ENCODE measurements around the gene SRRM5.

DNA sequence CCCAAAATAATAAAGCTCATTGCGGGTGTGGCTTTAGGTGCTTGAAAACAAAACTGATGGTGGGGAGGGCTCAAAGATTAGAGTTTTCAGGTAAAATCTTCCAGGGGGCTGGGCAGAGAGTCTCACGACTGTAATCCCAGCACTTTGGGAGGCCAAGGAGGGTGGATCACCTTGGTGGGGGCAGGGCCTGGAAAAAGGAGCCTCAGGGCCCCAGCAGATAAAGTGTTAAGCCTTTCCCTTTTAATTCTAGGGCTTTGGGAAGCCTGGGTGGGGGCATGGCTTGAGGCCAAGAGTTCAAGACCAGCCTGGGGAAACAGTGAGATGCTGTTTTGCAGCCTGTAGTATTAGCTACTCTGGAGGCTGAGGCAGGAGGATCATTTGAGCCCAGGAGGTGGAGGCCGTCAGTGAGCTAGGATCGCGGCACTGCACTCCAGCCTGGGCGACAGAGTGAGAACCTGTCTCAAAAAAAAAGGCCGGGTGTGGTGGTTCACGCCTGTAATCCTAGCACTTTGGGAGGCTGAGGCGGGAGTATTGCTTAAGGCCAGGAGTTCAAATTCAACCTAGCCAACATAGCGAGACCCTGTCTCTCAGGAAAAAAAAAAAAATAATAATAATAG lies 17.7 kb upstream of the SRRM5 start:
- TF ChIP-seq, protein P1, sequence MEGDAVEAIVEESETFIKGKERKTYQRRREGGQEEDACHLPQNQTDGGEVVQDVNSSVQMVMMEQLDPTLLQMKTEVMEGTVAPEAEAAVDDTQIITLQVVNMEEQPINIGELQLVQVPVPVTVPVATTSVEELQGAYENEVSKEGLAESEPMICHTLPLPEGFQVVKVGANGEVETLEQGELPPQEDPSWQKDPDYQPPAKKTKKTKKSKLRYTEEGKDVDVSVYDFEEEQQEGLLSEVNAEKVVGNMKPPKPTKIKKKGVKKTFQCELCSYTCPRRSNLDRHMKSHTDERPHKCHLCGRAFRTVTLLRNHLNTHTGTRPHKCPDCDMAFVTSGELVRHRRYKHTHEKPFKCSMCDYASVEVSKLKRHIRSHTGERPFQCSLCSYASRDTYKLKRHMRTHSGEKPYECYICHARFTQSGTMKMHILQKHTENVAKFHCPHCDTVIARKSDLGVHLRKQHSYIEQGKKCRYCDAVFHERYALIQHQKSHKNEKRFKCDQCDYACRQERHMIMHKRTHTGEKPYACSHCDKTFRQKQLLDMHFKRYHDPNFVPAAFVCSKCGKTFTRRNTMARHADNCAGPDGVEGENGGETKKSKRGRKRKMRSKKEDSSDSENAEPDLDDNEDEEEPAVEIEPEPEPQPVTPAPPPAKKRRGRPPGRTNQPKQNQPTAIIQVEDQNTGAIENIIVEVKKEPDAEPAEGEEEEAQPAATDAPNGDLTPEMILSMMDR (conservative IDR thresholded peaks at IDR 0.05), result no peak
- TF ChIP-seq ZFX (IDR thresholded peaks at IDR 0.05), result no peak

Data from C4-2B (cell line).